HS-5 (cell line): ENCODE data around the gene GSE1.

Experiments used
- DNase-seq: peaks from one replicate; pipeline ENCODE4 v3.0.0-alpha.2; 2012; ENCODE audit warnings: low read depth

Gene GSE1

DNA sequence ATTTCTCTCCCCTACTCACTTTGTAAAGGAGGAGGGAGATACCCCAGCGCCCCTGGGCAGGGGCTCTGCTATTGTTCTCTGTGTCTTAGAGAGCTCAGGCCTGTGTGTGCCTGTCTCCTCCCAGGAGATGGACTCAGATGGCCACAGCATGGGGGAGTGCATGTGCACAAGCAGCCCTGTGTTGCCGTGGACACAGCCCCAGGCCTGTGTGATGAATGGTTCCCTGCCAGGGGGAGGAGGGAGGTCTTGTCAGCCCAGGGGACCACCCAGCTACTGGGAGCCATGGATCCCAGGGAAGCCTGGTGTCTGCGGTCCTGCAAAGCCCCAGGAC, 49.3 kb downstream of the GSE1 start:
- DNase-seq = no peak

DNA sequence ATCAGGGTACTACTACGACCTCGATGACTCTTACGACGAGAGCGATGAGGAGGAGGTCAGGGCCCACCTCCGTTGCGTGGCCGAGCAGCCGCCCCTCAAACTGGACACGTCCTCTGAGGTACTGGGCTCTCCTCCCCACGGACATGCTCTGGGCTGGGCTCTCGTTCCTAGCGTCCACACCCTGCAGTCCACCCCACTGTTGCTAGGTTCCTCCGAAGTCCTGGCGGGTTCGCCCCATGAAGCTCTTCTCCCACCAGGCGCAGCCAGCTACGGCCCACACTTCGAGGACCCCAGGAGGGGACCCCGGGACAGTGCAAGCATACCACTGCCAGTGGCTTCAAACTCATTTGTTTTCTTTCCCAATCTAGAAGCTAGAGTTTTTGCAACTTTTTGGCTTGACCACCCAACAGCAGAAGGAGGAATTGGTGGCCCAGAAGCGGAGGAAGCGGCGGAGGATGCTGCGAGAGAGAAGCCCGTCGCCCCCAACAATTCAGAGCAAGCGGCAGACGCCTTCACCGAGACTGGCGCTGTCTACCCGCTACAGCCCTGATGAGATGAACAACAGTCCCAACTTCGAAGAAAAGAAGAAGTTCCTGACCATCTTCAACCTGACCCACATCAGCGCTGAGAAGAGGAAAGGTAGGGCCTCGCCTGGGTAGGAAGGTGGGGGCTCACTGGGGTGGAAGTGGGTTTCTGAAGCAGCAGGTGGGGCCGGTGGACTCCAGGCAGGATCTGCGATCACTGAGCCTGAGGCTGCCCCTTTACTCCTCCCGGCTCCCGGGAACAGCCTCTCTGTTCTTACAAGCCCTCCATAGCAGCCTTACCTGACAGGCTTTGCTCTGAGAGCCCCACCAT, 50.1 kb downstream of the GSE1 start:
- no peak for DNase-seq

DNA sequence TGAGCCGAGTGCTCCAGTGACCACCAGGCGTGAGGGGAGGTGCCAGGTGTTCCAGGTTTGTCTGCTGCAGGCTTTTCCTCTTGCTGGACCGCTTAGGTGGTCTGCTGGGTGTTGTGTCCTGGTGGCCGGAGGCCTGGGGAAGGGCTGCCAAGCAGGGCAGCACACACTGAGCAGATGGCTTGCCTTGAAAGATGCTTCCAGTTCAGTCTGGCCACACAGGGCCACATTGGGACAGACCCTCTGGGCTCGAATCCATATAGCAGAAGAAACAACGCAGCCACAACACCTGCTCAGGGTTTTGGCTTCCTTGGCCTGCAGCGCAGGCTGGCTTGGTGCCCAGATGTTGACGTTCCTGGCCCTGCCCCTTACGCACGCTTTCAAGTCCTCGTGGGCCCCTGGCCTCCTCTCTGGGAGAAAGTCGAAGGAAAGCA, 50.8 kb downstream of the GSE1 start:
- no peak for DNase-seq

DNA sequence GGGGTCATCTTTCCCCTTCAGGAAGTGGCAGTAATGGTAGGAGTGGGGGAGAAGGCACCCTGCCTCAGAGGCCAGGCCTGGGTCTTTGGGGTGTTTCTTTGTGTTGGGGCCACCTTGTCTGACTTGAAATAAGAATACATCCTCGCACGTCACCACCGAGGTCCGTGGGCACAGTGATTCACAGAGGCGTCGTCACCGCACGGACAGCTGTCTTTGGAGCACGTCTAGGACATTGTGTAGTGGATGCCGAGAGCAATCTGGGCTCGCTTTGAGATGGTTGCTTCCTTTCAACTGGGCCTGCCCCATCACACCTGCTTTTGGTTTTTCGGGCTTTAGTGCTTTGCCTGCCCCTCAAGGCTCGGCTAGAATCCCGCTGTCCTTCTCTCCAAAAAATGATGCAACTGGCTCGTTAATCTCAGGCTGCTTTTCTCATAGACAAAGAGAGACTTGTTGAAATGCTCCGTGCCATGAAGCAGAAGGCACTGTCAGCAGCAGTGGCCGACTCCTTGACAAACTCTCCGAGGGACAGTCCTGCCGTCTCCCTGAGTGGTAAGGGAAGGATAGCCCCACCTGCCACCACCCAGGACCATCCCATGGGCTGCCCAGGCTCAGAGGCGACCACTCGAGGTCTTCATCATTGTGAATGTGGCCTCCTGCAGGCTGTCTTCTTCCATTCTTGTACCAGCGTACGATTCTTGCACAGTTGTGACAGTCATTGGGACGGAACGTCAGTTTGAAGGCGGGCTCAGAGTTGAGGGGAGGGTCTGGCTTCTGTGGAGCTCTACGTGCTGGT, 51.7 kb downstream of the GSE1 start:
- no peak for DNase-seq

DNA sequence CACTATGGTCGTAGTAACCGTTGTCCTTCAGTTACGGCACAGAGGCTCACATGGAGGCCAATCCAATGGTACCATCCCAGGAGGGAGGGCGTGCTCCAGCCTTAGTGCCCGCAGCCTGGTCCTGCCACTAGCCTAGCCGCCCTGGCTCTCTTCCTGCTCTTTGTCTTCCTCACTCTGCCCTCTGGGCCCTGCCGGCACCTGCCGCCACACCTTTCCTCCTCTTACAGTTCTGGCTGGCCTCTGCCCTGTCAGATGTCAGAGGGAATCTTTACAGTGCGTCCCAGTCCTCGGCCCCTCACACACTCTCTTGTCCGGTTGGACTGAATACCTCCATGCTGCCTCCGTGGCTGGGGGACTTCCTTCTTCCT, 52.2 kb downstream of the GSE1 start:
- DNase-seq = no peak

DNA sequence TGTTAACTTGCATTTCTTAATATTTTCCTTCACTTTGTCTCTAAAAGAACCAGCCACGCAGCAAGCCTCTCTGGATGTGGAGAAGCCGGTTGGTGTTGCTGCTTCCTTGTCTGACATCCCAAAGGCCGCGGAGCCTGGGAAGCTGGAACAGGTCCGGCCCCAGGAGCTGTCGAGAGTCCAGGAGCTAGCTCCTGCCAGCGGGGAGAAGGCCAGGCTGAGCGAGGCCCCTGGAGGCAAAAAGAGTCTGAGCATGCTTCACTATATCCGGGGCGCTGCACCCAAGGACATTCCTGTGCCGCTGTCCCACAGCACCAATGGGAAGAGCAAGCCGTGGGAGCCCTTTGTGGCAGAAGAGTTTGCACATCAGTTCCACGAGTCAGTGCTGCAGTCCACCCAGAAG, 52.8 kb downstream of the GSE1 start:
- no peak for DNase-seq

DNA sequence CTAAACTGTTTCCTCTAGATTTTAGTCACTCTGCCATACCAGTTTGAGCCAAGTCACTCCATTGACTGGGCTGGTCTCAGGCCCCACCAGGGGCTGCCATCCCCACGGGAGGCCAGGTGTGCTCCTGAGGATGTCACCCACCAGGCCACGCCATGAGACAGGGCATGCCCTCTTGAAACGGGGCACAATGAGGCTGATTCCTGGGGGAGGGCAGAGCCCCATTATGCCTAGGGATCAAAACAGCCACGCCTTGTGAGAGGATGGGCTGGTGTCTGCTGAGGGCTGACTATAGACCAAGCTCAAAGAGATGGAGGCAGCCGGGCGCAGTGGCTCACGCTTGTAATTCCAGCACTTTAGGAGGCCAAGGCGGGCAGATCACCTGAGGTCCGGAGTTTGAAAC, 54.1 kb downstream of the GSE1 start:
- no peak for DNase-seq

DNA sequence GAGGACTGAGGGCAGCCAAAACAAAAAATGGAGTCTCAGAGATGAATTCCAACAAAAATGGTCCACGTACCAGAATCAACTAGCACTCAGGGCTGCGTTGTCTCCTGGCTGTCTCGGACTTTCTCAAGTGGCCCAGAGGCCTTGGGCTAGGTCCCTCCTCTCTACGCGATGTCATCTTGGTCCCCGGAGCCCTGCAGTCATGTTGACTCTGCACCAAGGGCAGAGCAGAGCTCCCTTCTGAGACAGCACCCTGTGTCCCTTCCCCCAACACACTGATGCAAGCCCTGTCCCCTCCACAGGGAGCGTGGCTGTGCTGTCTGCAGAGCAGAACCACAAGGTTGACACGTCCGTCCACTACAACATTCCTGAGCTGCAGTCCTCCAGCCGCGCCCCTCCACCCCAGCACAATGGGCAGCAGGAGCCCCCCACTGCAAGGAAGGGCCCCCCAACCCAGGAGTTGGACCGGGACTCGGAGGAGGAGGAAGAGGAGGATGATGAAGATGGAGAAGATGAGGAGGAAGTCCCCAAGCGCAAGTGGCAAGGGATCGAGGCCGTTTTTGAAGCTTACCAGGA, 54.8 kb downstream of the GSE1 start:
- DNase-seq = no peak

DNA sequence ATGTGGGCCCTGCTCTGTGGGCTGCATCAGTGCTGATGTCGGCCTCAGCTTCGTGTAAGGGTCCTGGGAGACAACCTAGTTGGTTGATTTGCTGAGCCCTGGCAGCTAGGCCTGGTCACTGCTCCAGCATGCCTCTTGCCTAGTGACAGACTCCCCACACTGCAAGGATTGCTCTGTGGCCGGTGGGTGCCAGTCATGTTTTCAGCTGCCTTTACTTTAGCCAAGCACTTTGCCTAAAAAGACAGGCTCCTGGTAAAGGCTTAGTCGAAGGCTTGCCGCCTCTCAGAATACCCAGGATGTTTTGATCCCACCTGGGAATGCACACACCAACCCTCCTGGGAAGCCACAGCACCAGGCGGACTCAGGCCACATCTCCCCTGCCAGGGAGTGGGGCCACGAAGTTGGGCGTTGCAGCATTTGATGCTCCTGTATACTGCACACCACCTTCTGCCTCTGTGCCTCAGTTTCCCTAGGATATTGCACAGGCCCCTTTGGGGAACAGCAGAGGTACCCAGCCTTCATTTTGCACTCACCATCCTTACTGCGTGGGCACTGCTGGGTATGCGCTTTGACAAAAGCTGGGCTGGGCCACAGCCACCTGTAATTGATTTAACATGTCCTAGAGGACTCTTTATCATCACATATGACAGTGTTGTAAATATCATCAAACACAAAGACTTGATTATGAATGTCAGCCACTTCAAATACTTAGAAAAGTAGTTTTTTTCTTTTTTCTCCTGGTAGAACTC, 55.7 kb downstream of the GSE1 start:
- DNase-seq = no peak

DNA sequence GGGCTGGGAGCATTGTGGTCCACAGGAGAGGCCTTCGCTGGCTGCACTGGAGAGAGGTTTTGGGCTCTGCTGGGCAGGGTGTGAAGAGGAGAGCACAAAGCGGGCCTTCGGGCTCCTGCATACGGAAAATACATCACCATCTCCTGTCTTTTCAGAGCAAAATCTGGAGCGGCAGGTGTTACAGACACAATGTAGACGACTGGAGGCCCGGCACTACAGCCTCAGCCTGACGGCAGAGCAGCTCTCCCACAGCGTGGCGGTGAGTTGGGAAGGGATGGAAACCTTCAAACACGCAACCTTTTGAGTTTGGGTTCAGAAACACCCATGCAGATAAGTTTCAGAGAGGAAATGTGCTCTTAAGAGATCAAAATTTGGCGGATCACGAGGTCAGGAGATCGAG, 57.7 kb downstream of the GSE1 start:
- no peak for DNase-seq

DNA sequence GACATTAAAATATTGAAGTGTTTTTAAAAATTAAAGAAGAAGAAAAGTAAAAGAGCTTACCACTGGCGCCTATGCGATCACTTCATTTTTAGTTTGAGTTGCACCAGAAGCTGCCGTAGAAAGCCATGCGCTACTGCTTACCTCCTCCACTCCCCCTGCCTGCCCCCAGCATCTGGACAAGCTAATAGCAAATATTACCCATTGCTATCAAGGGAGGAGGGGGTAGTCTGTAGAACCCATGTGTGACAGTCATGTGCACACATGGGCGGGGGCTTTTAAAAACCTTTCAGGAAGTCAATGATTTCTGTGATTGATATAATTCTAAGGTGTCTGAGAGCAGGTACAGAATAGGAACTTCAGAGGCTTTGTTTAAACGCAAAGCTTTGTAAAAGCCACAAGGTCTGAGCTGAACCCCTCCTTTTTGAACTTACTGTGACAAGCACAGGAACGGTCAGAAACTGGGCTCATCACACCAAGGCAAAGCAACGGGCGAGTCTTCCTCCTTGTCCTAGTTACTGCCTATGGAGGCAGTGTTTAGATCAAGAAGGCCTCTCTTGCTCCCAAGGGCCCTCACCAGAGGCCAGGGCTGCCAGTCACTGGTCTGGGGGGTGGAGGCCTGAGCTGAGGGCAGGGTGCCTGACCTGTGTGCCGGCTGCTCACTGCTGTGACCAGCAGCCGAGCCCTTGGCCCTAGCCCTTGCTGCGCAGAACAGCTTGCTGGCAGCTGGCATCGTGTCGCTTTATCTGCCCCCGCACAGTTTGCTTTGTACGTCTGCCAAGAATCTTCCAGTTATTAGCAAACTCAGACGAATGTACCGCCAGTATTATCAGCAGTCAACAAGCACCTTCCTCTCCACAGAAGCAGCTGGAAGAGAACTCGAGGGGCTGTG, 60.7 kb downstream of the GSE1 start:
- DNase-seq = no peak

DNA sequence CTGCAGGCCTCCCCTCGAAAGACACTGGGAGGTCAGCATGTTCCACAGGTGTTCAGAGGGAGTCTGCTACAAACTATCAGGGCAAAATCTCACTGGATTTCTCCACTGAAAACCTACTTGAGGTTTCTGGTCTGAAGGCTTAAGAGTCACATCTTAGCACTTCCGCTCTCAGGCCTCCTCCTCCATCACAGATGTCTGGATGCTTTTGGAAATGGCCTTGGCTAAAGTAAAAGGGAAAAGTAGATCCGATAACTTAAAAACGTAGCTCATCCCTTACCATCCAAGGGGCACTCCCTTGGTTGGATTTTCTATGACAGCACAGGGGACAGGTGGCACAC, 61.3 kb downstream of the GSE1 start:
- no peak for DNase-seq

DNA sequence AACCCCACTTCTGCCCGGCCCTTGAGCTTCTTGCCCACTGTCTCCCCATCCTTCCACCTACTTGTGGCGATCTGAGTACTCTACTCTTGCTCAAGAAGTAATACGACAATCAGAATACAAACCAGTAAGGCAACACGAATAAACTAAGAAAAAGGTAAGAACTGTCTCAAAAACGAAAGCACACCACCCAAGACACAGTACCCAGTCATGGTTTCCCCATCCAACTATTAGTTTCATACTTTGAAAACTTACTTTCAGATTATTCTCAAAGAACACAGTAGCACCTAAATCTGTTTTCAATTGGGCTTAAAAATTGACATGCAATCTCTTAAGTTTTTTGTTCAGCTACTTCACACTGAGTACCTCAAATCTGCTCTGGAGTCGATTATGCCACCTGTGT, 61.7 kb downstream of the GSE1 start:
- no peak for DNase-seq

DNA sequence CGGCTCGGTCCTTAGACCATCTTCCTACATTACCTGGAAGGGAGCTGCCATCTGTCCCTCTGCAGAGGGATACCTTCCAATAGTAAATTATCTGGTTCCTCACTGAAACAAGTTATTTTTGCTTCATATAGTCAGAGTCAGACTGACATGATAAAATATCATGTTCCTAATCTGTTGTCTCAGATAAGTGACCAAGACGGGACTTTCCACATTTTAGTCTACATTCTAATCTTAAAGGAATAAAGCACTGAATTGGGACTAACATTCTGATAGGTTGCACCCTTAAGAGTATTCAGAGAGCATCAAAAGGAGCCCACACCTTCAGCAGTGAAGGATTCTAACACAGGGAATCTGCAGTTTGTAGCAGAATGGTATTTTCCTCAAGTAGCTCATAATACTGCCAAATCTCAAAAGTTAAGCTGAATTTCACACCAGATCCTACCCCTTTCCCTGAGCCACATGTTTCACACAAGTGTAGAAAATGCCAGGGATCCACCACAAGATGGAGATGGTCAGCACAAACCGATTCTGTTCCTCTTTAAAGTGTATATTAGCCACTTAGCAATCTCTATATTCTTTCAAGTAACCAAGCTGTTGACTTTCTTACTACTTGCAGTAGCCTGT, 62.2 kb downstream of the GSE1 start:
- no peak for DNase-seq

DNA sequence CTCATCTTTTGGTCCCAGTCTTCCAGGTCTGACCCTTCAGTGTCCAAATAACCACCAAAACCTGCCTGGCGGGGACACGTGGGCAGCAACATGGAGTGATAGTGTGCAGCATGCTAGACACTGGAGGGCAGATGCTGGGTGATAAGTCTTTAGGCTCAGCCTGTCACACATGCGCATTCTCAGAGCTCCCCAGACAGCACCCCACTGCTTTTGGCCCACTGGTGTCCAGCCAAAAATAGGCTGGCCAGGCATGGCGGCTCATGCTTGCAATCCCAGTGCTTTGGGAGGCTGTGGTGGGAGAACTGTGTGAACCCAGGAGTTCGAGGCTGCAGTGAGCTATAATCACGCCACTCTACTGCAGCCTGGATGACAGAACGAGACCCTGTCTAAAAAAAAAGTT, 63.3 kb downstream of the GSE1 start:
- DNase-seq = no peak

DNA sequence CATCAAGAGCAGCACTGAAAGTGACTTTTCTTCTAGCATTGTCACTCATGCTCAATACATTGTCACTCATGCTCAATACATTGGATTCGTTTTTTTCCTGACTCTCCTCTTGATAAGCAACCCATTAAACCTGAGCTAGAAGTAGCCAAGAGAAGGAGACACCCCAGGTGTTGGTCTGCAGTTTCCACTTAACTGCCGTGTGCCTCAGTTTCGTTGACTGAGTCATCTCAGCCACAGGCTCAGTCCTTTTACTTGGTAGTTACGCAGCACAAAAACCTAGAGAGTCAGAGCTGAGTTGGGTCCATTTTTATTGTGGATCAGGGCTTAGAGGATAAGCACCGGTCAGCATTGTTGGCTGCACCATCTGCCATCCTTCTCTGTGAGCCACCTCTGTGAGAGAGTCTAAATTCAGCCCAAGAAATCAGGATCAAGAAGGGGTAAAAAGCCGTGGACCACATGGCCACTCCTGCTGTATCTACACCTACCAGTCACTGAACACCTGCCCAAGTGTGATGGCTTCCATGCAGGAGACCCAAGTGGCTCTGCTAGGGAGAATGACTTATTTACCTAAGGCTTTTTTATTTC, 64.4 kb downstream of the GSE1 start:
- DNase-seq = no peak

DNA sequence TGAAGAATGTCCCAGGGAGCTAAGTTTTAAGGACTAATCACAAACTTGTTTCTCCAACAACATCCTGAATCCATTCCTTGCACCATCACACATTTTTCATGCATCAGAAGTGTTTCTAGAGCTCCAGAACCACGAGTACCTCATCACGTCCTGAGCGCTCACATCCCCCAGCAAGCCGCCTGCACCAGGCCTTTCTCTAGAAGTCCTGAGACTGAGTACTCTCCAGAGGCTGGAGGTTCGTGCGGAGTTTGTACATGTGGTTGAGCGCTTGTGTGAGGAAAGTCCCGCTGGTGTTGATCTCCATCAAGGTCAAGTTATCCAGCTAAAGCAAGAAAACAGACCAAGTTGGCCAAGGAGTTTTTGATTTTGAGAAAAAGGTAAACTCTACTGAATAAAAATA, 64.9 kb downstream of the GSE1 start:
- DNase-seq = no peak

DNA sequence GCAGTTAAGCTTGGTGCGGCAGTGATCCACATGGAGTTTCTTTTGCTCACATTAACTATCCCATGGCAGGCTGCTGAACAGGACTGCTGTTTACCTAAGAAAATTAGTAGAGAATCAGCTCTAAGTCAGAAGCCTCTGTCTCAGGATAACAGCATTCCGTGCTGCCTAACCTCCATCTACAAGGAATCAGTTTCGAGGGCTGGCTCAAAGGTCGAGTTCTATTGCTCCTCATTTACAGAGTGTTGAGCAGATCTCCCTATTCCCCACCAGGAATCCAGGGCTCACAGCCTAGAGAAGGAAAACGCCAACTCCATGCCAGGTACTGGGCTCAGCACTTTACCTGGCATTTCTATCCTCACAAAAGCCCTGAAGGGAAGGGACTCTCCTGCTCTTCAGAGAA, 65.7 kb downstream of the GSE1 start:
- DNase-seq = no peak

DNA sequence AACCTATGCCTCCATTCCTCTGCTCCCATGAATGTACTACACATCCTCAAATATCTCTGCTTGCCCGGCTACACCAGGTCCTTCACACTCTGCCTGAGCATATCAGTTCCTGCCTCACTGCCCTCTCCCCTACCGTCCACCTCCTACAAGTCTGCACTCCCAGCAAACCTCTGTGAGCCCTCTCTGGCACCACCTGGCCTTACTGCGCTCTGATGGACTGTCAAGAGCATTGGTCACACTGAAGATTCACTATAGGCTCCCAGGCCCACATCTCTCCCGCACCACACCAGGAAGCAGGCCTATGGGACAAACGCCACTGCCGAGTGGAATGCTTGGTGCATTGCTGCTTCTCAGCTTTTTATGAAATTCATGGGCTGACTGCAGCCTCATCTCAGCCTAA, 66.7 kb downstream of the GSE1 start:
- no peak for DNase-seq

DNA sequence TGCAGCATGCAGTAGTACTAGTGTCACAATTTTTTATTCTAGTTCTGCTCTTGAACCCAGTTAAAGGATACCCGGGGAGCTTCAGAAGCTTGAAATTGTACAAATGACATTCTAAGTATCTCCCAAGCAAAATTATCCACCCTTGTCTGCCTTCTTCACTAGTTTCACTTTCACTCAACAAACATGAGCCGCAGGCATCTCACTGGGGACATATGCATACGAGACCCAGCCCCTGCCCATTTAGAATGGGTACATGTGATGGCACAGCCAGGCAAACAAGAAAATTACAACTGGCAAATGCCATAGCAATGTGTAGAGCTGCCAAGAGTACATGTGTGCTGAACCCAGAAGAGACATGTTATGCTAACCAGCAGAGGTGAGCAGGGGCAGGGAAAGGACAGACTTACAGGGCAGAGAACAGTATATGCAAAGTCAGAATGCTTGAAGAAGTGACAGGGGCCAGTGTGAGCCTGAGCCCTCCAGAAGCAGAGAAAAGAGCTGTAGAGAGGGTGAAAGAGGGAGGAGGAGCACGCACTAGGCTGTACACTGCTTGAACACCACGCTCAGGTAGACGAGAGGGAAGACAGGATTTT, 67.3 kb downstream of the GSE1 start:
- DNase-seq = no peak

DNA sequence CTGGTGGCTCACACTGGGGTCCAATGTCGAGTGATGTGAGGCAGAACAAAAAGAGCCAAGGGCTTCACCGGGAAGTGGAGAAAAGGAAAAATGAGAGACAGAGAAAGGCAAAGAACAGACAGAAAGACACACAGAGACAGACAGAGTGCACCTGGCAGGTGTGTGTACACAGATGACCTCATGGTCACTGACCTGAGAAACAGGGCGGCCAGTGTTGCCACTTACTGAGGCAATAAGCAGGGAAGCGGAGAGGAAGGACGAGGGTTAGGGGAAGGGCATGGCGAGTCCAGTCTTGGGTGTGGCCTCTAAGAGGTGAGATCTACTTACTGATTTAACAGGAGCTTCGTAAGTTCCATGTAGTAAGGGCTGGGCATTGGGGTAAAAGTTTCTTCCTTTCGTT, 68.1 kb downstream of the GSE1 start:
- no peak for DNase-seq
